NCI-H524 (cell line): ENCODE data around the gene ADCY2.

Source experiments
- DNase-seq, 2 experiments: peaks; one replicate each; lab custom pipeline; 2025; lab: John Stamatoyannopoulos, UW

Gene ADCY2

DNA sequence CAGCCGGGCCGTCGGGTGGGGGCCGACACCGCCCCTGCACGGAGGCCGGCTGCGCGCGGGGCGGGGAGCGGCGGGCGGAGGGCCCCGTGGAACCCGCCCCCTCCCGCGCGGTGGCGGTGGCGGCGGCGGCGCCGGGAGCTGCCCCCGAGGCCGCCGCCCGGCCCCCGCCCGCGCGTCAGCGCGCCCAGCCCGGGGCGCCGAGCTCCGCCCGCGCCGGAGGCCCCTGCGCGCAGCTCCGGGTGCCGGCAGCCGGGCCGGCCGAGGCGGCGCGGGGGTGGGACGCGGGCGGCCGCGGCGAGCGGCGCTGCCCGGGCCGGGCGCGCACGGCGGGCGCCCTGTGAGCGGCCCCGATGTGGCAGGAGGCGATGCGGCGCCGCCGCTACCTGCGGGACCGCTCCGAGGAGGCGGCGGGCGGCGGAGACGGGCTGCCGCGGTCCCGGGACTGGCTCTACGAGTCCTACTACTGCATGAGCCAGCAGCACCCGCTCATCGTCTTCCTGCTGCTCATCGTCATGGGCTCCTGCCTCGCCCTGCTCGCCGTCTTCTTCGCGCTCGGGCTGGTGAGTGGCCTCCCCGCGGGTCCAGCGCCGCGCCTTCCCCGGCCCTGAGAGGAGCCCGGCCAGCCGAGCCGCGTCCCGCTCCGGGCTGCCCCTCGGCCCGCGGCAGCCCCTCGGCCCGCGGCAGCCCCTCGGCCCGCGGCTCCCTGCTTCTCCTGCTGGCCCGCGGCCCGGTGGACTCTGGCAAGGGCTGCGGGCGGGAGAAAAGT is at the start of gene ADCY2:
ADCY2 (plus strand) TSS at position 192 of the 766 bp plus-strand sequence; CDS start at position 351, 159 bp downstream.
- peak in 1 of 2 experiments; percentile 43 for DNase-seq

DNA sequence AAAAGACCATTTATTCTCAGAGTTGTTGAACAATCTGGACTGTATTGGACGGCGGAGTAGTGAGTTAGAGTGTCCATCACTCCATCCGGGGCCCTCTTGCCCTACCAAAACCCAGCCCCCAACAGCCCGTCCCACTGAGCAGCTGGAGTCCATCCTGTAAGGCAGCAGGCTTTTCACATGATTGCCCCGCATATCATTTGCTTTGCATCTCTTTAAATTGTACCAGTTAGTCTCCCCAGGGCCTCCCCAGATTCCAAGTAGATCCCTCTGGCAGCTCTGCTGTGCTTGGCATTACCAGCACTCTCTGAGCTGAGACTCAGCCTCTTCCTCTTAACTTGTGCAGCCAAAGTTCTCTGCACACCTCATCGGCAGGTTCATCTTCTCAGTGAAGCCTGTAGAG is 48.6 kb upstream of the ADCY2 start:
- no peak for DNase-seq

DNA sequence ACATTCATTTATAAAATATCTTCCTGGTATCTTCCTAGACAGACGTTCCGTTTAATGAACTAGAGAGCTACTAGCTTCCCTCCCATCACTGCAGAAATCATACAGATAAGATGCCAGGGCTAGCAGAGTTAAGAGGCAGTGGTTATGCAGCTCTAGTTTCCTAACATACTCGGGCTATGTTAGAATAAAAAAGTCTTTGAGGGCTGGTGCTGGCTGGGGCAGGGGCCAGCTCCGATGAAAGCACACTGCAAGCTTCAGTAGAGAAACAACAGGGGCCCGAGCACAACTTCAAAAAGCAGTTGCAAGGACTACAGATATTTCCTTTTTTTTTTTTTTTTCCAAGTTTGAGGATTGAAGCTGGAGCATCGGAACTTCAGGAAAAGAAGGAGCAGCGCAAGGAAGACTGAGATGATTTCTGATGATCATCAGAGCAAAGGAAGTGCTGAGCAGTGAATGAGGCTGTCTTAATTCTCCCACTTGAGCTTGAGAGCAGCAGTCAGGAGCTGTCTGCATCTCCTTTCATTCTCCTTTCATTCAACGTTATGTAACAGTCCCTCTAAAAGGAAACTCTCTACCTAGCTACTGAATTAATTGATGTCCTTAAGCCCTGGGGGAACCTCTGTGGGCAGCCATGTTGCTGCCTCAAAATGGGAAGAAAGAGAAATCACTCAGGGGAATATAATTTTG is 47.6 kb upstream of the ADCY2 start:
- peak in 1 of 2 experiments; percentile 17 for DNase-seq

DNA sequence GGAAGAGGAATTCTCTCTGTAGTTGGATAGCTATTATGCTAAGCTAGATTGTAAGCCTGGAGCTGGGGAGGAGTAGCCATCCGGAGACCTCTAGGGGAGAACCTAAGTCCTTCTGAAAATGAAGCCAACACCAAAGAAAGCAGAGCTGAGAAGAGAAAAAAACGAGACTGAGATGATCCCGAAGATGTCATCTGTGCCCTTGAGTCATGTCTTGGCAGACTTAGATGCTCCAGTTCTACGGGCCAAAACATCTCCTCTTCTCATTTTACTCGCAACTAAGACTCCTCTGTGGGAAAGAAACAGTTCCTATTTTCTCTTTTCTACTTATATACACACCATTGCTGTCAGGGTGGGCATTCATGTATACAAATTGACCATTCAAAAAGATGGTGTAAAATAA is 34.3 kb upstream of the ADCY2 start:
- no peak for DNase-seq

DNA sequence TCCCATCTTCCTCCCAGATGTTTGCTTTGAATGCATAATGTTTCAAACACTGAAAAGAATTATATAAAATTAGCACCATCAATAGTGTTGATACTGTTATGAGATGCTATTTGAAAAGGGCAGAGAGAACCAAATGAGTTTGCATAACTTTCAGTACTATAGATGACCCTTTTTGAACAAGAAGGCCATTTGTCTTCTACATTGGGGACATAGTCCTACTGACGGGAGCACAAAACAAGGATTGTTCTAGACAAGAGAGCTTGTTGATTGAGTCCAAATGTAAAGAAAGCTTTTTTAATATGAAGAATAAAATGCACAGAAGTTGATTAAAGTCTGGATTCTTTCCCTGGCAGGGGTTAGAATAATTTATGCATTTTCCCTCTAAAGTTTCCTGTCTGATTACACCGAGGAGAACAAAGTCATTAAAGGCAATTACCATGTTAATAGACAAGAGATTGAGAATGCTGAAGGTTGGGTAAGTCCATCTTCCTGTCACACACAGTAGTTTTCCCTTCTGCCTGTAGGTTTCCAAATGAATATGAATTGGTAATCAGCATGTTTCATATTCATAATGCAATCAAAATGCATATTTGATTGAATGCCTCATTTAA is 32.8 kb upstream of the ADCY2 start:
- DNase-seq, result no peak

DNA sequence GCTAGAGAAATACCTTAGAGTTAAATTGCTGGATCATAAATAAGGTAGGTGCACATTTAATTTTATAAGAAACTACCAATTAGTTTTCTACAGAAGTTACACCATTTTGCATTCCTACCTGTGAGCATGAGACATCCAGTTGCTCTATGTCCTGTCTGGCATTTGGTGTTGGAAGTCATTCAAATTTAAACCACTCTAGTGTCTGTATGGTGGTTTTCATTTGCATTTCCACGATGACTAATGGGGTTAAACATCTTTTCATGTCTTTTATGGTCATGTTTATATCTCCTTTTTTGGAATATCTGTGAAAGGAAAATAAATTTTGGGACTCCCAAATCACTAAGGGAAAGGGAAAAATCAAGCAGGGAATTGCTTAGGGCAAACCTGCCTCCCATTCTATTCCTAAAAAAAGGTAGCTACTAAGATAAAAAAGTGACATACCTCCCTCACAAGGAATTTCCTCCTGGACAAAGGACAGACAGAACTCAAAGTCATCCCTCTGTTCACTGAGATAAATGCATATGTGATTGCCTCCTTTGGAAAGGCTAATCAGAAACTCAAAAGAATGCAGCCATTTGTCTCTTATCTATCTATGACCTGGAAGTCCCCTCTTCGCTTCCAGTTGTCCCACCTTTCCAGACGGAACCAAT is 31.6 kb upstream of the ADCY2 start:
- no peak for DNase-seq

DNA sequence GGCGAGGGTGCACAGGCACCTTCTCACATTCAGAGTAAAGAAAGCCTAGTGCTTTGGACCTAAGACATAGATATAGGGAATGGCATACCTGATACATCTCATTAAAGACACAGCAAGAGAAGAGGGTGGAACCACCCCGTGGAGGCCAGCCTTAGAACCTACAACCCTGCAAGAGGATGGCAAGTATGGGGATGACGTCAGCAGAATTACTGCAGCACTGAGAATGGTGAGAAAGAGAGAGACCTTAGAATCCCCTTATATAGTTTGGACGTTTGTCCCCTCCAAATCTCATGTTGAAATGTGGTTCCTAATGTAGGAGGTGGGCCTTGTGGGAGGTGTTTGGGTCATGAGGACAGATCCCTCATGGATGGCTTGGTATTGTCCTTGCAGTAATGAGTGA is 28.2 kb upstream of the ADCY2 start:
- no peak for DNase-seq

DNA sequence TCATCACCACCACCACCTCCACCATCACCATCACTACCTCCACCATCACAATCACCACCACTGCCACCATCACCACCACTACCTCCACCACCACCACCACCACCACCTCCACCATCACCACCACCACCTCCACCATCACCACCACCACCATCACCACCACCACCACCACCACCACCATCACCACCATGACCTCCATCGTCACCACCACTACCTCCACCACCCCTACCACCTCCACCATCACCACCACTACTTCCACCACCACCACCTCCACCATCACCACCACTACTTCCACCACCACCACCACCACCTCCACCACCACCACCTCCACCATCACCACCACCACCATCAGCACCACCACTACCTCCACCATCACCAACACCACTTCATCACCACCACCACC is 23.5 kb upstream of the ADCY2 start:
- DNase-seq, result no peak

DNA sequence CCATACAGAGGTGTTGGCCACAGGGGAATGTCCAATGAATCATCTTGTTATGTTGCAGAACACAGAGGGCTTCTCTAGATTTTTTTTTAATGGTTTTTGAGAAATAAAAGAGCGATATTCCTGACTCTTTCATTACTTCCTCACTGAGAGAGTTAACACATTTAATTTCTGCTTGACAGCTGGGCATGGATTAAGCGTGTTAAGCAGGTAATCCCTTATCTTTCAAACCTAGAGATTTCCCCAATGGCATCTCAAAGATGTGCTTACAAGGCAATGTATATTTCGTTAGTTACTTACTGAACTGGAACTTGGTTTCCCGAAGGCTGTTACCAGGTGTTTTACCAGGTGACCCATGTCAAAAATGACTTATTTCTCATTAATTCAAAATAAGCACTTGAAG is 21.8 kb upstream of the ADCY2 start:
- peak; percentile 77 to 91 for DNase-seq

DNA sequence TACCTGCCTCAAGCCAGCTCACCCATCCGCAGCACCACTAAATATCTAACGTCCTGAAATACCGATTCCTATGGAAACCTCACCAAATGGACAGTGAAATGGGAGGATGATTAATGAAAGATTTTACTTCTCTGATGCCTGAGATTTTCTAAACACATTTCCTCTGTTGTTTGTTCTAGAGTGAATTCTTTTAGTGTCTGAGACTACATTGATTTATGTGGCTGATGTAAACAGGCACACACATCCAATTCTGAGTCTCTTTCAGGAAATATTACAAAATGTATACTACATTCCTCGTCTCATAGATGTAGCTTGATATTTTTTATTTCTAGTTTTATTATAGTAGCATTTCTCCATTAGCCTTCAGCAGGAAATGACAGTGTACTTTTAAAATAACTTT is 20.5 kb upstream of the ADCY2 start:
- DNase-seq, result no peak

DNA sequence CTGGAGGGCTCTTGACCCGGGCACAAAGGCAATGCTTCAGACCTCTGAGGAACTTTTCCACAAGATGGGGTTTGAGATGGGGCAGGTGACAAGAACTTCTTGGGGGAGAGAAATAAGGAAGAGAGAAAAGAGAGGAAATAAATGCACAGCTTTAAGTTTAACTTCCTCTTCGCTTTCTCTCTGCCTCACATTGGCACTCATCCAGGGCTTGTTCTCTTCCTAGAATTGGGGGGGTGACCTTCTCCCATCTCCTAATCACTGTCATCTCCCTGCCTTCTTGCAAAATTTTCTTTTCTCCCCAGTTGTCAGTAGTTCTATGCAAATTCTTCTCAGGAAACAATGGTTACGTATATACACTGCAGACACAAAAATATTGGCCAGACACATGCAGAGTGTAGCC is 19.1 kb upstream of the ADCY2 start:
- DNase-seq, result no peak

DNA sequence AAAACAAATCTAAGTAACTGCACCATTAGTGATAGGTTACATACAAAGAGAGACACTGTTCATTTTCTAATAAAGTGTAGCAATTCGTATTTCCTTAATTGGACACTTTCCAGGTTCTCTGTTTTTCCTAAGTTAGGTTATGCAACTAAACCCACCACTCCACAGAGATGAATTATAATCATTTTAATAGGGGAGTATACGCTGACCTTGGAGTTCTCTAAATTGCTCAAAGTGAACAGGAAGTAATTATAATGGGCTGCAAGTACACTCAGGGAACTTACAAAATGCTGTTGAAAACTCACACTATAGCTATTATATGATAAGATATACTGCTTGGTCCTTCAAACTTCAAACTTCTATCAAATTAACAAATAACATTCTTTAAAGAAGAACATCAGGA is 18.2 kb upstream of the ADCY2 start:
- DNase-seq, result no peak

DNA sequence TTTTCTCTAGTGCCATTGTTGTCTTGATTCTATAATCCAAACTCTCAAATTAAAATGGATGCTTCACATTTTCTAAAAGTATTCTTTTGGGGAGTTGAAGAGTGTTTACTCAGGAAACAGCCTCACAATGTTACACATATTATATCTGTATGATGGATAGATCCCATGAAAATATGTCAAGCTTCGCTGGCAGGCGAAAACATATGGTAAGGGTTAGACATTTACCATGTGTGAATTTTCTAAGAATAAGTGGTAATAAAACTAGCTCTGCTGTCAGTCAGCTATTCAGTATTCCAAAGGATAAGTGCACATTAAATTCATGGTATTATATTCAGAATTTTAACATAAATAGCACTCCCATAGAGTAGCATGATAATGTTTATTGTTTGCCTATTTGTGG is 13.3 kb upstream of the ADCY2 start:
- no peak for DNase-seq

DNA sequence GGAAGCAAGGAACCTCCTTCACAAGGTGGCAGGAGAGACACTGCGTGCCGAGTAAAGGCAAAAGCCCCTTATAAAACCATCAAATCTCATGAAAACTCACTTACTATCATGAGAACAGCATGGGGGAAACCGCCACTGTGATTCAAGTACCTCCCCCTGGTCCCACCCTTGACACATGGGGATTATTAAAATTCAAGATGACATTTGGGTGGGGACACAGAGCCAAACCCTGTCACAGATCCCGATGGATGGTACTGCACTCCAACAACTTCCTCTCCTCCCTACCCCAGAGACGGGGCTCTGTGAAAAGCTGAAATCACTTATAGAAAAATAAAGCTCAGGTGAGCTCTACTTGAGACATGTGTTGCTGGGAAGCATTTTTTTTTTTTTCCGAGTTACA is 10.3 kb upstream of the ADCY2 start:
- peak; percentile 83 to 87 for DNase-seq

DNA sequence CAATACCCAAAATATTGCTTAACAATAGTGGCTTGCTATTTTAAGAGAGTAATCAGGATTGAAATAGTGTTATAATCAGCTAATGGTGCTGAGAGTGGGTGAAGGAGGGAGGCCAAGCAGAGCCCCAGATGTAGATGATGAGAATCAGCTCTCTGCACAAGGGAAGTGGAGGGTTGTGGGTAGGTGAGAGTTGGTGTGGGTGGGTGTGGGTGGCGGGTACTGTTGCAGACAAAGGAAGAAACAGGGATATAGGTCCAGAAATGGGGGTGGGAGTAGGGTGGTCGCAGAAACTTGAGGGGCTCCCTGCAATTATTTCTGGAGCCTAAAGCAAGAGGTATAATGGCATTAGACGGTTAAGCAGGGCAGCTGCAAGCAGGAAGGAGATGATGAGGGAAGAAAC is 7.4 kb upstream of the ADCY2 start:
- DNase-seq, result no peak

DNA sequence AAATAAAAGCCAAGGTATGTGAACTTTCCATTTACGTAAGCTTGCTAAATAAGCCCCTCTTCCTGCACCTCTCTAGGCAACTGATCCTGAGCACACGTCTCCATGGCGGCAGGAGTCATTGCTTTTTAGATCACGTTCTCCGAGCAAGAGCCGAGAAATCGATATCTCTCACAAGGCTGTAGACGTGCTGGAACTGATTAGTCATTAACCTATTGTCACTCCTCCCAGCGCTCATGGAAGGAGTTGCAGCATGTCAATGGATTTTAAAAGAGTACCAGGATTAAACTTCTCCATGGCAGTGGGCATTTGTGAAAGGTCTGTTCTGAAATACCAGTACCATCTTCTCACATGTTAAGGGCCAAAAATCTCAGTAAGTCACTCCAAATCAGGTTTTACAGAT is 4.7 kb upstream of the ADCY2 start:
- peak; percentile 70 to 89 for DNase-seq

DNA sequence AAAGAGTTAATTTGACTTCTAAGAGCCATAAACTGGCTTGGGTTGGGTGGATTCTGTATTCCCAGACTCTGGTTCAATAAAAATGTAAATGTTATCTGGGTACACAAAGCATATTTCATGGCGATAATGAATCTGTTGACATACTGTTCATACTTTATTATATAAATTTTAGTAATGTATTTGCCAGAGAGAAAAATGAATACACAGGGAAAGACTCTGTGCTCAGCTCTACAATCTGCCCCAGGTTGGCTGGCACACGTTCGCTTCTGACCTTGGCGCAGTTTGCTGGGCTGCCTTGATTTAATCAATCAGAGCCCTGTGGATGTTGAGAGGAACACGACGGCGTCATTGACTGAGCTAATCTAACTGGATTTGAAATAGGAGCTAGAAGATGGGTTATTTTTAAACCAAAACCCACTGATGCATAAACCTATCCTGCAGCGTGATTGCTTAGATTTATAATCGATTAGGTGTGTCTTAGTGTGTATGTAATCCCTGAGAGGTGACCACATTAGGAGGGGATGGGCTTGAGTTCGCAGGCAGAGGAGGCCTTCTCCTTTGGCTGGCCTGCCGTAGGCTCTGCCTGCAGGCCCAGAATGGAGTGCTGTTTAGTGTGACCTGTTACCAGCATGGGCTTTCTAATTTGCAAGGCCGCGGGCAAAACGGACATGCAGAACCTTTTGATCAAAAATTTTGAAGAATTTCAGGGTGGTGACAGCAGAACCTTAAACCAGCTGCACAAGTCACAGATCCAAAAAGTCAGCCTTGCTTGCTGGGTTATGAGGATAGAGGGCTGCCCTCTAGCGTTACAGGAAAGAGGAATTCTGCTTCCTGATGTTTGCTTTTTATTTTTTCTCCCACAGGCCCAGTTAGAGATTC is 3.9 kb upstream of the ADCY2 start:
- DNase-seq, result peak; percentile 49 to 66

DNA sequence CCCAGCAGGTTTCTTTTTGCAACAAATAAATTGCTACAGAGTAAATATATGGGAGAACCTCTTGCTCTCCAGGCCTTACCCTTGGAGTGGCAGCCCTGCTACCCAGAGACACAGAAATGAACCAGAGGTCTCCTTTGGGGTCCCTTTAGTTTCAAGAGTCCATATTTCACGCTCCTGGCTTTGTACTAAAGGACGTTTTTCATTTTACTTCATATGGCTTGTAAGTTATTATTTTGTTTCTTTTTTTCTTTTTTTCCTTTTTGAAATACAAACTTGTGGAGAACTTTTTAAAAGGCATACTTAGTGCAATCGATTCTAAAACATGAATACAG is 3.3 kb upstream of the ADCY2 start:
- DNase-seq, result no peak

DNA sequence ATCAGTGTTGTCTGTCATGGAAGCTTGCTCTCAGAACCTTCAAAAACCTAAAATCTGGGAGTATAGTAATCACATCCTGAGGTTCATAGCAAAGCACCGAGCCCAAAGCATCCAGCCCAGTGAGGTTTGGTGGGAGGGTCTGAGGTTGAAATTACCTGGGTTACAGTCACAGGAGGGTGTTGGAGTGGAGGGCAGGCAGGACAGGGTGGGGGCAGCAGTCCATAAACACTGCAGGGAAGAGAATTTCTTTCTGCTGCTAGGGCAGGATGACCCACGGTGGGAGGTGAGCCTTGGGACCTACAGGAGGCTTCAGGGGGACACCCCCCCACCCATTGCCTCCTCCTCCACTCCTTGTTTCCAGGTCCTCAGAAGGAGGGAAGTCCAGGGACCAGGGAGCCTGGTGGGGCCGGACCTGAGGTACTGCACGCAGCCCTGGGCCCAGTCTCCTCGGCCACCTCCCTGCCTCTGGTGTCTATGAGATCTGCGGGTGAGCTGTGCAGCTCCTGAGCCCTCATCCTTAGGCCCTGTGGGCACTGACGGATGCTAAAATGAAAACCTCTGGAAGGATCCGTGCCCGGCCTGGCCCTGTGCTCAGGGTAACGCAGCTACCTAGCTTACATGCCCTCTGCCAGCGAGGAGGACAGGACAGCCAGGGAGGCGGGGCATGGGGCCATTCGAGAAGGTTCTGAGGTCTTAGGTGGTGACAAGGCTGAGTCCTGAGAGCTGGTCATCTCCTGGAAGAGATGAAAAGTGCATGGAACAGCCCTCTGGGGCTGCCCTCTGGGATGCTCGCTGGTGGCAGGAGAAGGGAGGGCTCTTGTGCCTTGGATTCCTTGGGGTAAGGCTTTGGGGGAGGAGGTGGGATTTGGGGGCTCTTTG is 1.8 kb upstream of the ADCY2 start:
- DNase-seq, result no peak

DNA sequence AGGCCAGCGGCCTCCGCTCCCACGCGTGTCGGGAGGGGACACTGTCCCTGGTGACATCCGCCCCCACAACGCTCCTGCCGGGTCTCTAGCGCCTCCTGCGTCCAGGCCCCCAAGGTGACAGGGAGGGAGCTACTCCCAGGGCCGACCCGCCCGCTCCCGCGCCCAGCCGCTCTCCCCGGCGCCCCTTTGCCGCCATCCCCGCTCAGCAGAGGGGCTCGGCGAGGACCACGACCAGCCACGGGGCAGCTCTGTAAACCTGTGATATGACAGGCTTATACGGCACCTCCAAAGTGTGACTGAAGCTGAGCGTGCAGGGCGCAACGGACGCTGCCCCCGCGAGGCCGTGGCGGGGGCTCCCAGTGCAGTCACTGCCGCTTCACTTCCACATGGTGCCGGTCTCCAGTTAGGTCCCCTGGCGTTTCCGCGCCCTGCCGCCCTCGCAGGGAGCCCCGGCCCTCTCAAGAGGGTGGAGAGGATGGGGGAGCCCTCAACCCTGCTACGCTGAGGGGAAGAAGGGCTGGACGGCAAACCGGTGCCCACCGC is 978 bp upstream of the ADCY2 start:
- DNase-seq, result no peak
